ENCODE data around the gene NOS2. TPM values are rescaled to one million over a fixed set of nuclear protein-coding genes. Genes with fewer than 3 reads are reported as not detected.

Gene NOS2
- total RNA-seq, 3 donors from 2014 or later (not counting 1 experiment from before 2014, with no cell fraction given), result 0.19 to 0.20 TPM; not detected in 1

GRCh38 chr17:27778183-27778582 is 22.1 kb downstream of the NOS2 start:
- Mint-ChIP-seq H3K36me3 (no peaks in the 10 kb centered on the region), H3K4me3 (no peak overlapping the region), H3K9me3 (no peaks in the 10 kb centered on the region), H3K27ac (no peak overlapping the region), H3K27me3 (ENCODE audit: low read depth in 2 of 2) (peaks cover 0 to 8% of the 10 kb centered on the region in 2 donors), H3K4me1 (no peaks in the 10 kb centered on the region)
- no peaks in the 10 kb centered on the region for H3K27me3 ChIP-seq (ENCODE audit: control insufficient read depth, insufficient read depth, low read length)
- ATAC-seq (no peak), DNase-seq (no peak)
- no peak overlapping the region for H3K4me3 ChIP-seq (ENCODE audit: low read length)
- intact Hi-C loops (cut with micrococcal nuclease), result no loop called here
- no peaks in the 10 kb centered on the region for H3K4me1 ChIP-seq (ENCODE audit: control insufficient read depth, insufficient read depth, low read length)
- no peaks in the 10 kb centered on the region for H3K9me3 ChIP-seq (ENCODE audit: control insufficient read depth, insufficient read depth, low read length)
- no peaks in the 10 kb centered on the region for H3K36me3 ChIP-seq (ENCODE audit: control insufficient read depth, insufficient read depth, low read length)
- H3K27ac ChIP-seq (ENCODE audit: low read length), result no peak overlapping the region
- WGBS (ENCODE audit: insufficient coverage), result 75% methylated on average over 4 of the region's 4 CpGs
- TF ChIP-seq CTCF (IDR thresholded peaks at IDR 0.05), result no peak

GRCh38 chr17:27776882-27777624 is 23.3 kb downstream of the NOS2 start:
- DNase-seq, result no peak
- Histone ChIP-seq H3K27me3 (ENCODE audit: control insufficient read depth, insufficient read depth, low read length) (no peaks in the 10 kb centered on the region), H3K9me3 (ENCODE audit: control insufficient read depth, insufficient read depth, low read length) (no peaks in the 10 kb centered on the region), H3K4me1 (ENCODE audit: control insufficient read depth, insufficient read depth, low read length) (no peaks in the 10 kb centered on the region), H3K36me3 (ENCODE audit: control insufficient read depth, insufficient read depth, low read length) (no peaks in the 10 kb centered on the region), H3K27ac (ENCODE audit: low read length) (no peak overlapping the region), H3K4me3 (ENCODE audit: low read length) (no peak overlapping the region)
- ATAC-seq, result no peak
- intact Hi-C loops (cut with micrococcal nuclease), result no loop called here
- Mint-ChIP-seq H3K4me3 (no peak overlapping the region), H3K27ac (no peak overlapping the region), H3K9me3 (no peaks in the 10 kb centered on the region), H3K27me3 (ENCODE audit: low read depth in 2 of 2) (peaks cover 0 to 3% of the 10 kb centered on the region in 2 donors), H3K36me3 (no peaks in the 10 kb centered on the region), H3K4me1 (no peaks in the 10 kb centered on the region)
- 83% methylated on average over 9 of the region's 11 CpGs for WGBS (ENCODE audit: insufficient coverage)
- no peak for TF ChIP-seq CTCF (IDR thresholded peaks at IDR 0.05)

GRCh38 chr17:27771586-27771985 is 28.7 kb downstream of the NOS2 start:
- no peaks in the 10 kb centered on the region for H3K4me1 ChIP-seq (ENCODE audit: control insufficient read depth, insufficient read depth, low read length)
- DNase-seq (no peak), ATAC-seq (no peak)
- no peak overlapping the region for H3K27ac ChIP-seq (ENCODE audit: low read length)
- H3K4me1 Mint-ChIP-seq, result no peaks in the 10 kb centered on the region
- no peak overlapping the region for H3K4me3 Mint-ChIP-seq
- no peaks in the 10 kb centered on the region for H3K27me3 ChIP-seq (ENCODE audit: control insufficient read depth, insufficient read depth, low read length)
- no peak for TF ChIP-seq CTCF (IDR thresholded peaks at IDR 0.05)
- intact Hi-C loops (cut with micrococcal nuclease), result no loop called here
- H3K36me3 ChIP-seq (ENCODE audit: control insufficient read depth, insufficient read depth, low read length), result no peaks in the 10 kb centered on the region
- no peaks in the 10 kb centered on the region for H3K9me3 Mint-ChIP-seq
- 78% methylated on average over 9 of the region's 9 CpGs for WGBS (ENCODE audit: insufficient coverage)
- no peak overlapping the region for H3K27ac Mint-ChIP-seq
- no peaks in the 10 kb centered on the region for H3K9me3 ChIP-seq (ENCODE audit: control insufficient read depth, insufficient read depth, low read length)
- H3K36me3 Mint-ChIP-seq, result no peaks in the 10 kb centered on the region
- no peaks in the 10 kb centered on the region for H3K27me3 Mint-ChIP-seq (ENCODE audit: low read depth in 2 of 2)
- no peak overlapping the region for H3K4me3 ChIP-seq (ENCODE audit: low read length)

DNA sequence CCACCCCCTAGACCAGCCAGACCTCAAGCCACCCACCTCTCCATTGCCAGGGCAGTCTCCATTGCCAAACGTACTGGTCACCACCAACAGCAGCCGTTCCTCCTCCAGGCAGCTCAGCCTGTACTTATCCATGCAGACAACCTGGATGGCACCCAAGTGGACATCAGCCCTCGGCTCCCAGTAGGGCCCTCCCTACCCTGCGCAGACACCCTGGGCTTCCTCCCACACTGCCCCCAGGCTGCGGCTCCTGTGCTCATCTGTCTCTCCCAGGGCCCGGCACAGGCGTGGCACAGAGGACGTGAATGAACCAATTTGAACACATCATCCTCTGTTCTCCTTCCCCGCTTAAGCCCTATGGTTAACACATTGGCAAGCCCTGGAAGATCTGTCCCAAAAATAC is 29.5 kb downstream of the NOS2 start:
- Histone ChIP-seq H3K9me3 (ENCODE audit: control insufficient read depth, insufficient read depth, low read length) (no peaks in the 10 kb centered on the region), H3K27me3 (ENCODE audit: control insufficient read depth, insufficient read depth, low read length) (no peaks in the 10 kb centered on the region), H3K27ac (ENCODE audit: low read length) (no peak overlapping the region), H3K4me1 (ENCODE audit: control insufficient read depth, insufficient read depth, low read length) (no peaks in the 10 kb centered on the region), H3K4me3 (ENCODE audit: low read length) (no peak overlapping the region), H3K36me3 (ENCODE audit: control insufficient read depth, insufficient read depth, low read length) (no peaks in the 10 kb centered on the region)
- no peak for TF ChIP-seq CTCF (IDR thresholded peaks at IDR 0.05)
- WGBS (ENCODE audit: insufficient coverage), result 93% methylated on average over 9 of the region's 9 CpGs
- Mint-ChIP-seq H3K27me3 (ENCODE audit: low read depth in 2 of 2) (no peaks in the 10 kb centered on the region), H3K4me1 (no peaks in the 10 kb centered on the region), H3K36me3 (no peaks in the 10 kb centered on the region), H3K9me3 (no peaks in the 10 kb centered on the region), H3K27ac (no peak overlapping the region), H3K4me3 (no peak overlapping the region)
- intact Hi-C loops (cut with micrococcal nuclease), result no loop called here
- ATAC-seq (no peak), DNase-seq (no peak)

Measured in natural killer cell (primary cell).